Tibial nerve (tissue), 4 donors: Measurements from ENCODE around the gene CCDC159.

Experiments
- CTCF ChIP-seq, 5 experiments: fragments of 200-600 bp in 3 of 5; fragments of 450-650 bp in 2 of 5; sonication (generic) in 3 of 5; IDR thresholded peaks; one replicate each; pipeline ENCODE4 v1.5.1; 2016 to 2019; ENCODE audit warnings: antibody characterized with exemption in 5 of 5, mild to moderate bottlenecking in 3 of 5, moderate library complexity in 2 of 5
- EP300 ChIP-seq, 2 donors: sonication (generic); formaldehyde crosslinking; IDR thresholded peaks; one replicate each; pipeline ENCODE4 v1.6.1; 2017; ENCODE audit warnings: antibody characterized with exemption in 2 of 2, mild to moderate bottlenecking in 1 of 2
- POLR2A ChIP-seq, 2 donors: fragments of 450-650 bp; IDR thresholded peaks; one replicate each; pipeline ENCODE4 v1.6.1; 2017; ENCODE audit warnings: antibody characterized with exemption in 2 of 2, mild to moderate bottlenecking in 2 of 2, moderate library complexity in 2 of 2

- no peak for TF ChIP-seq CTCF (IDR thresholded peaks at IDR 0.05)
- TF ChIP-seq EP300 (IDR thresholded peaks at IDR 0.05): no peak
- TF ChIP-seq POLR2A (IDR thresholded peaks at IDR 0.05): no peak
These were observed 9.7 kb downstream of the CCDC159 start for GRCh38 chr19:11356074-11356397.
